ENCODE results near the gene FZR1. TPM values are rescaled to one million over a fixed set of nuclear protein-coding genes. Genes with fewer than 3 reads are reported as not detected.

FZR1 gene
- total and polyA plus RNA-seq, 2 of the 8 experiments (the other 6 are each of a cell fraction or from before 2014, with no cell fraction given) = 21.6 to 35.5 TPM

DNA sequence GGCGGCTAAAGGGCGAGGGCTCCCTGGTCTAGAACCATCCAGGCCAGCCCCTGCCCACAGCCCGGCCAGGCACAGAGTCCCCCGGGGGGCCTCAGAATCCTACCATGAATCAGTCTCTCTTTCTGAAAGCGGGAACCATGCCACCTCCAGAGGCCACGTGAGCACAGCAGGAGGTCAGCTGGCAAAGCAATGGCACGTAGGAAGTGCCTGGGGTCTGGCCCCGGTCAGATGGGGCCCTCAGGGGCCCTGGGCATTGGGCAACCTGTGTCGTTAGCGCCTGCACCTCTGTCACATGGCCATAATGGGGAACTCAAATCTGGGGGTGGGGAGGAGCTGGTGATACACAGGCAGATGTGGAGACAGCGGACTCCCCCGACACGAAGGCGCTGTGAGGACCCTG lies 42.5 kb downstream of the FZR1 start:
- Histone ChIP-seq H2AFZ (ENCODE audit: low read length) (no peak overlapping the region), H3K18ac (ENCODE audit: extremely low read depth, low read length) (no peak overlapping the region), H3K79me2 (ENCODE audit: control insufficient read depth in 1 of 2, insufficient read depth in 2 of 2, low read length in 2 of 2) (no peaks in the 10 kb centered on the region), H4K8ac (ENCODE audit: extremely low read depth, insufficient read depth, low read length) (no peak overlapping the region), H4K20me1 (replicated peaks in 1 of 2; ENCODE audit: control insufficient read depth in 1 of 2, insufficient read depth in 2 of 2, low read length in 2 of 2) (peaks cover 8 to 29% of the 10 kb centered on the region in 2 experiments), H2BK120ac (replicated peaks; ENCODE audit: low read depth, low read length) (no peak overlapping the region), H2BK20ac (ENCODE audit: low read length) (no peak overlapping the region), H4K91ac (replicated peaks; ENCODE audit: insufficient read length, low read length) (no peak overlapping the region), H3K4me2 (ENCODE audit: insufficient read depth in 1 of 2, low read depth in 2 of 2, low read length in 2 of 2) (no peak overlapping the region), H3K4ac (replicated peaks; ENCODE audit: insufficient read length, low read depth, low read length) (no peak overlapping the region), H3K23ac (ENCODE audit: insufficient read length) (no peak overlapping the region), H3K14ac (ENCODE audit: insufficient read length) (no peak overlapping the region), H3K9ac (replicated peaks in 1 of 4; ENCODE audit: extremely low read depth in 1 of 4, low read depth in 3 of 4, low read length in 3 of 4) (no peak overlapping the region), H2BK15ac (ENCODE audit: low read length) (no peak overlapping the region), H3K23me2 (ENCODE audit: low read depth, low read length) (no peaks in the 10 kb centered on the region), H3K27ac (ENCODE audit: low read depth, low read length) (no peak overlapping the region), H4K5ac (ENCODE audit: insufficient read length, low read depth, low read length) (no peak overlapping the region), H3K4me1 (replicated peaks in 1 of 4; ENCODE audit: control insufficient read depth in 3 of 4, insufficient read depth in 4 of 4, low read length in 3 of 4) (no peaks in the 10 kb centered on the region), H2BK12ac (ENCODE audit: low read depth, low read length) (no peak overlapping the region), H2AK5ac (ENCODE audit: low read depth, low read length) (no peak overlapping the region), H3K56ac (replicated peaks; ENCODE audit: insufficient read length, low read depth, low read length) (no peak overlapping the region), H3K36me3 (ENCODE audit: control insufficient read depth in 2 of 4, insufficient read depth in 4 of 4, low read length in 3 of 4) (peaks cover 0 to 5% (median 1%) of the 10 kb centered on the region in 4 experiments; a peak in 2 of 8 replicates), H3K79me1 (ENCODE audit: low read depth, low read length) (peaks cover 2% of the 10 kb centered on the region; the same call in 1 of the 2 replicates), H3K9me3 (ENCODE audit: insufficient read depth in 2 of 2, low read depth in 1 of 2, low read length in 1 of 2) (no peaks in the 10 kb centered on the region), H2BK5ac (ENCODE audit: low read depth, low read length) (no peak overlapping the region), H3K27me3 (replicated peaks in 1 of 4; ENCODE audit: control insufficient read depth in 3 of 4, extremely low read depth in 1 of 4, insufficient read depth in 3 of 4, low read length in 3 of 4) (no peaks in the 10 kb centered on the region), H3K4me3 (ENCODE audit: extremely low read depth in 1 of 4, insufficient read depth in 2 of 4, low read depth in 3 of 4, low read length in 4 of 4) (no peak overlapping the region)
- POLR2A ChIA-PET (ENCODE audit: partially characterized antibody) = interaction anchor here (0.8 to 2.3 kb wide), 7 partner anchors 9 to 47 kb away, joined by 3 to 11 read pairs (median 4); partner anchors contain the start of gene MFSD12
- FAIRE-seq (no peak), DNase-seq (ENCODE audit: low read depth in 1 of 2, low spot score in 2 of 2) (no peak)
- TF ChIP-seq, protein P1, sequence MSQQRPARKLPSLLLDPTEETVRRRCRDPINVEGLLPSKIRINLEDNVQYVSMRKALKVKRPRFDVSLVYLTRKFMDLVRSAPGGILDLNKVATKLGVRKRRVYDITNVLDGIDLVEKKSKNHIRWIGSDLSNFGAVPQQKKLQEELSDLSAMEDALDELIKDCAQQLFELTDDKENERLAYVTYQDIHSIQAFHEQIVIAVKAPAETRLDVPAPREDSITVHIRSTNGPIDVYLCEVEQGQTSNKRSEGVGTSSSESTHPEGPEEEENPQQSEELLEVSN (IDR thresholded peaks at IDR 0.05) = 0 out of 2 replicates have a peak, but pooled peaks have one; percentile 31
- TF ChIP-seq JUND (IDR thresholded peaks at IDR 0.05; ENCODE audit: low read length) = no peak
- 84% methylated on average over 14 of the region's 14 CpGs; no CpG with 5 or more reads in 1 of the 2 experiments for WGBS, 2 experiments (ENCODE audit: extremely low coverage in 1 of 2, insufficient coverage in 1 of 2, insufficient read length in 1 of 2, insufficient replicate concordance in 2 of 2, low coverage in 1 of 2, low lambda C conversion rate in 2 of 2, missing lambda C conversion rate in 1 of 2)
- CTCF ChIA-PET (ENCODE audit: partially characterized antibody) = interaction anchor here (0.9 to 7.5 kb wide), 9 partner anchors 9 to 38 kb away, joined by 3 to 66 read pairs (median 4); partner anchors contain the start of genes MFSD12 and TEKTIP1
